Renal cortex interstitium (tissue), 15 donors: Measurements from ENCODE around the gene OPCML. TPM values are rescaled to one million over a fixed set of nuclear protein-coding genes. Genes with fewer than 3 reads are reported as not detected.
A peak's percentile ranks its signal among the peaks of the same experiment; 100 is the strongest.

Experiments
- DNase-seq, 11 donors: peaks; one replicate each; pipeline ENCODE4 v3.0.0-alpha.2; 2013; ENCODE audit warnings: low read depth in 9 of 11, low spot score in 4 of 11; ENCODE audit errors: extremely low read depth in 1 of 11
- long read RNA-seq, 16 experiments: transcript quantifications; one replicate each; lab custom pipeline, GENCODE V29; 2026
- polyA plus RNA-seq, 3 donors: library from polyadenylated mRNA; unstranded; fragments of 120-200 nt; gene quantifications; one replicate each; pipeline ENCODE4 v1.2.1, GENCODE V29; 2013; ENCODE audit not compliant: insufficient read length in 3 of 3

The OPCML gene
- polyA plus RNA-seq: 10 to 100 TPM; 13.2 to 15.8 (median 15.2) TPM
- long read RNA-seq, donor 1: 0 reads
- long read RNA-seq, donor 2: 0 reads
- long read RNA-seq, donor 3: 0 reads
- long read RNA-seq, donor 4: 0 reads
- long read RNA-seq, donor 5: 0 reads
- long read RNA-seq, donor 6: 0 reads
- long read RNA-seq, donor 7: 0 reads
- long read RNA-seq, donor 8, partial matches to known transcripts: 5 of 5 reads
- long read RNA-seq, donor 8, other reads (novel, unspliced or antisense): 0 of 5 reads
- long read RNA-seq, donor 9: 0 reads
- long read RNA-seq, donor 10: 0 reads
- long read RNA-seq, donor 11: 0 reads
- long read RNA-seq, donor 12: 0 reads
- long read RNA-seq, donor 13: 0 reads
- long read RNA-seq, donor 14: 0 reads
- long read RNA-seq, donor 15: 0 reads
- long read RNA-seq, donor 16: 0 reads

DNA sequence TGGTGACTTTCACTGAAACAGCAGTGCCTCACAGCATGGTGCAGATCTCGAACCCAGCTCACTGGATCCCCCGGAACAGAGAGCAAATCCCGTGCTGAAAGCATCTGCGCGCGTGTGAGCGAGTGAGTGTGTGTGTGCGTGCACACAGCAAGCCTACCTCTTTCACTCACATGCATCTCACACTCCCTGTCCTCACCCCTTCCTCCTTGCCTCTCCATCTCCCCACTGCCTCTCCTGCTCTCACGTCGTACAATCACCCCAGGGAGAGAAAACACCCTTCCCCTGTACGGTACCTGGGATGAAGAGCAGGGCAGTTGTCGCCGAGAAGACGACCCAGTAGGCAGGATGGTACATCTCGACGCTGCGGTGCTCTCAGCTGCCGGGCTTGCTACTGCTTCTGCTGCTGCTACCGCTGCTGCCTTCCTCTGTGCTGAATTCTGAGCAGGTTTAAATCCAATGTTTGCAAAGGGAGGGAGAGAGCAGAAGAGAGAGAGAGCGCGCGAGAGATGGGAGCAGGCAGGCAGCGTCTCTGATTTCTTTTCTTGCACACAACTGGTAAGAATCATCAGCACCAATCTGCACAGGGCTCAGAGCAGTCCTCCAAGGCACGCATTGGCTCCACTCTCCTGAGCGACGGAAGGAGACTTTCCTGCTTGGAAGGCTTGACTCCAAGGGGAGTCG, at the start of gene OPCML:
TSS of gene OPCML (minus strand) at position 531 of the 681 bp plus-strand sequence.
- no peak for DNase-seq

DNA sequence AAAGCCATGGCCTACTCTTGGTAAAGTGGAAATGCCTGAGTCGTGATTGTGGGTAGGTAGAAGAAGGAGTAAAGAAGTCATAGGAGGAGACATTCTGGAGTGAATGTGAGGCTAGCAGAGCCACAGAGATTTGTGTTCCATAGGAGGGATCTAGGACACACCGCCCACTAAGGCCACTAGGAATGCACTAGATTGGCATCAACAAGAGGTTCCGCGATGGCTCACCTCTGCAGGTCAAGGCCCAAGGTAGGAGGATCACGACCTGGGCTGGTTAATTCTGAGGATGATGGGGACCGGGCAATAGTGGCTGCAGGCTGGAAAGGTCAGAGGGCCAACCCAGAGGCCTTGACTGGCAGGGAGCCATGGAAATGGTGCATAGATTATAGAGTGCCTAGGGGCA, 48.8 kb upstream of the OPCML start:
- no peak for DNase-seq

DNA sequence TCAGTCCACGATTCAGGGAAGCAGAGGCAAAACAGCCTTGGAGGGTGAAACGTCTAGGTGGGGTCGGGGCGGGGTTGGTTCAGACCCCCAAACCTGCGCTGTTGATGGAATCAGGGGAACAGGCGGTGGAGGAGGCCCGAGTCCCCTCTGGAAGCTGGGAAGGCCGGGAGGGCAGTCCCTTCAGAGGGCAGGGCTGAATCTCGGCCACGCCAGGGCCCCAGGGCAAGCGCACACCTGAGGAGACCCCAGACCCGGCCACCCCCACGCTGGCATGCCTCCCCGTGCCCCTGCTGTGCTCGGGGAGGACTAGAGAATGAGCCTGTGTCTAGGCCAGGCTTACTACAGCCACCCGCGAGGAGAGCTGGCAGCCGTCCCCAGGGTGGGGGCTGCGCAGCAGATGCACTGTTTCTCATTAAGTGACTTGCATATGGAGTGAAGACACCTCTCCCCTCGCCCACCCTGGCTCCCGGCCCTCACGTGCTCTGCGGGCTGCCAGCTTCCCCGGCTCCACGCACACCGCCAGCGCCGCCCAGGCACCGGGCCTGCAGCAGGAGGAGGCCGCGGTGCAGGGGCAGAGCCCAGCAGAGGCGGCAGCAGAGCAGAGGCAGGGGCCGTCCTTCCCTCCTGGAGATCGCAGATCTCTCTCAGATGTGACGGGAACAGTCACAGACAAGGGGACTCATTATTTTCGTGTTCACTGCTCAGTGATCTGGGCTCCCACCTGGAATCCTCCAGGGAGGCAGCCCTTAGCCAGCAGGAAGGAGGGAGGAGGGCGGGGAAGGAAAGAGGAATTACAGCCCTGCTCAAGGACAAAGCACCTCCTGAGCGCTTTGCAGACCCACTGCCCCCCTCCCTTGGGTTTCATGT, 47.1 kb upstream of the OPCML start:
- peak in 7 of 11 donors; percentile 12 to 31 (median 20) for DNase-seq

DNA sequence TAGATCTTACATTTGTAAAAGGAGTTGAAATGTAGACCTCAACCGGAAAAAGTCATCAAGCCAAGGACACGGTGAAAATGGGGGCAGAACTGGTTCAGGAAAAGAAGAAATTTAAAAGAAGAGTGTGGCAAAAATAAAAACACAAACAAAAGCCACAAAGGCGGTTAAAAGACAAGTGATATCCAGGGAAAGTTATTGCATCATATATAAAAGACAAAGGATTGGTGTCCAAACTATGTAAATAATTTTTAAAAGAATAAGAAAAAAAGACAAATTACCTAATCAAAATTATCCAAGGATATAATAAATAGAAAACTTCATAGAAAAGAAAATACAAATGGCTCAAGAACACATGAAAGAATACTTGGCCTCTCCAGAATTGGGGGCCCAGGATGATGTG, 45.1 kb upstream of the OPCML start:
- no peak for DNase-seq

DNA sequence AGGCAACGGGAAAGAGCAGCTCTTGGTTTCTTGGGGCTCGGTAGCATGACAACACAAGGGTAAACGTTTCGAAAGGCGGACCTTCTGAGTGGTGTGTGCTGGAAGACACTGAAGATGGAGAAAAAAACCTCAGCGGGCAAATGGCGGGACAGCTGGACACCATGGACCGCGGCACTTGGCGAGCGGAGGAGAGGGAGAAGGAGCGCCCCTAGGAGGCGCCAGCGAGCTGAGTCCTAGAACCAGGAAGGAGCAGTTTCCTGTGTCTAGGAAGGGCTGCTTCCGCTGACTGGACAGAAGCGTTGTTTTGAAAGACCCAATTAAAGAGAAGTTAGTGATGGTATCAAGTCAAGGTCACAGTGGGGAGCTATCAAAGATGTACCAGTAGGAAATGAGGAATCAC, 44.0 kb upstream of the OPCML start:
- DNase-seq: no peak

DNA sequence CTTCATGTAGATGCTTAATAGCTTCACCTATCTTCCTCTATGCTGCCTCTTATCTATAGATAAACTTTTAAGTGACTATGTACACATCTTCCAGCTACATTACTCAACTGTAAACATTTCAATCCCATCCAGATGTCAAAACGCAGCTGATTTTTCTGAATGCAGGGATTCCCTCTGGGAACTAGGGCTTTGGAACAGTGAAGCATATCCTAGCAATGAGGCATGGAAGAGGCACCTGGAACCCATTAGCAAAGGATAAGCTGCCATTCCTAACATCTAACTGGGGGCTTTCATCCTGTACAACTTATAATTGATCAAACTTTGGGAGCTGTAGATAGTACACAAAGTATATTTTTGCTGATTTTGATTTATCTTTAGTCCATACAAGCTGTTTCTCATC, 40.8 kb upstream of the OPCML start:
- DNase-seq: no peak

DNA sequence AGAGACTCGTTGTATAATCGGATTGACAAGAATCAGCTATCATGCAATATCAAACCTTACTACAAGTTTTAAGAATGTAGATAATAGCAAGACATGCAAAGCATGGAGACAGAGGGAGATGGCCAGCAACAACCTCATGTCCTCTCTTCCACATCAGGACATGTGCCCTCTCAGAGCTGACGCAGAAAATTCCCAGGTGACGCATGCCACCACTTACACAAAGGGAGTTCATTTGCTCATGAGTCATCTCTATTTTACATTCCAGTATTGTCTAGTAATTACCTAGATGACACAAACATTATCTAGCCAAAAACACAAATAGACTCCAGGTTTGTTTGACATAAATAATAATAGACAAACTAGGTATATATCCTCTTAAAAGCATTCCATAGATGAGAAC, 38.1 kb upstream of the OPCML start:
- DNase-seq: no peak

DNA sequence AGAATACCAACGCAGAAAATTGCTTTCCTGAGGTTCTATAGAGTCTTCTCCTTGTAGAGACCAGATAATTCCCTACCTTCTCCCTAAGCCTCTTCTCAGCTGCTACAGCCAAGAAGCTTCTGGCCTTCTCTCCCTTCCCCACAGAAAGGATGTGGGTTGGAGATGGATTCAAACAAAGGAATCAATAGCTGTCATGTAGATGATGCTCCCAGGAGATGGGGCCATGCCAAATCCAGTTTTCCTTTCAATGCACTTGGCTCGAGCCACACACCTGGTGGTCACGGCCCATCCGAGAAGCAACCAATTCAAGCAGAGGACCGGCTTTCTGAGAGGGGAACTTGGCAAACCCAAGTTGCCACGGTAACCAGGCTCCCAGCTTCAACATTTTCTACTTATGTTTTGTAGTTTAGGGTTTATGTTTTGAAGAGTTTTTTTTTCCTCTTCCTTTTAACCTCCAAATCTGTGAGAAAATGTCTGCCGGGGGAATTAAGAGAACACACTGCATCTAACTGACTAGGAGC, 31.3 kb upstream of the OPCML start:
- DNase-seq: no peak

DNA sequence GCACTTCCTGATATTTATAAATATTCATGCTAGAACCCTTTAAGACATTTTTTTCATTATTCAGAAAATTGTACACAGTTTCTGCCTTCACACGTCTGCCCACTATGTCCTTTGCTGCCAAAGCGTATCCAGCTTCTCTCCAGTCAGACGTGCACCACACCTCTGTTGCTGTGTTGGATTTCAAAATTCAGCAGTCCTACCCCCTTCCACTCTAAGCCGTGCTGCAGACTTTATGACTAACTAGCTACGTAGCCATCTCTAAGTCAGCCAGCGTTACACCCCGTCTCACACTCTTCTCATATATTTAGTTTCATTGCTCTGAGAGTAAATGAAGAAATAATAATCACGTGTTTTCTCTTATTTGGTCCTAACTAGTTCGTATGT, 28.2 kb upstream of the OPCML start:
- no peak for DNase-seq

DNA sequence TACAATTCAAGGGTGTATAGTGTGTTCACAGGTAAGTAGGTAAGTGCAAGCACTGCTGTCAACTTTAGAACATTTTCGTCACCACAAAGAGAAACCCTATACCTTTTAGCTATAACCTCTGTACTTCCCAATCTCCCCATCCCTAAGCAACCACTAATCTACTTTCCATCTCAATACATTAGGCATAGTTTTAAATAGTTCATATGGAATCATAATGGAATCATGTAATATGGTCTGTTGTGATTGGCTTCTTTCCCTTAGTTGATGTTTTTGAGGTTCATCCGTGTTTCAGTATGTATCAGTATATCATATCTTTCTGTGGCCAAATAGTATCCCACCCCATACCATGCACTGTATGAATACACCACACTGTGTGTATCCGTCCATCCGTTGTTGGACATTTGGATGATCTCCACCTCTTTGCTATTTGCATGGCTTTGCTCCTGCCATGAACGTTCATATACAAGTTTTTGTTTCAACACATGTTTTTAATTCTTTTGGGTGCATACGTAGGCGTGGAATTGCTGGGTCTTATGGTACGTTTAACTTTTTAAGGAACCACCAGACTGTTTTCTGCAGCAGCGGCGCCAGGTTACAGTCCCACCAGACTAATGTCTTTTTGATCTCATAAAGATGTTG, 27.7 kb upstream of the OPCML start:
- no peak for DNase-seq

DNA sequence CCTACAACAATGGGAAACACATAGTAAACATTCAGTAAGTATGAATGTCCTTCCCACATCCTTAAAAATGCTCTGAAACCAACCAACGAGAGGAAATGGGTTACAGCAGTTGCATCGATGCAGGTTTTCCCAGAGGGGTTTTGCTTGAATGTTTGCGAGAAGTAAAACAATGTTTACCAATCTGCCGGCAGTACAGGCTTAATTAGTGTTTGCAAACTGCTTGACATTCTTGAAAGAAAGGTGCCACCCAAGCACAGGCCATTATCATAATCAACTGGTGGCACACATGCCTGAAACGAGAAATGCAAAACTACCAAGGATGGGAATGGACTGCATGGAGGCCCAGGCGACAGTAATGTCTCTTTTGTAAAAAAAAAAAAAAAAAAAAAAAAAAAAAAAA, 27.1 kb upstream of the OPCML start:
- no peak for DNase-seq

DNA sequence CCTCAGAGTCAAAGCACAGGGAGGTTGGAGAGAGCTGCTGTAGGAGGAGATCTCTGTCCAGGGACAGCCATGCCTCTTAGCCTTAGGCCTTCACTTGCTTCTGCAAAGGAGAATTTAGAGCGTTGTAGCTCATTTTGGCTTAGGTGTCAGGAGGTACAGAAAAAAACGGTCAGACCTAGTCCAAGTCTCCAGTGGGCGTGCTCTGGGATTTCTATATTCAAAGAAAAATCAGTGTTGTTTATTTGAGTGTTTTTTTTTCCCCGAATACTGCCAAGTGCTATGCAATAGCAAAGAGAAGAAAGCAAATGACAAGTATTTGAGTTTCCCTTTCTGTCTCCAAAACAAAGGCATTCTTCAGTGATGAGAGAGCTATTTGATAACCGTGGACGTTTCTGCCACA, 22.7 kb upstream of the OPCML start:
- no peak for DNase-seq

DNA sequence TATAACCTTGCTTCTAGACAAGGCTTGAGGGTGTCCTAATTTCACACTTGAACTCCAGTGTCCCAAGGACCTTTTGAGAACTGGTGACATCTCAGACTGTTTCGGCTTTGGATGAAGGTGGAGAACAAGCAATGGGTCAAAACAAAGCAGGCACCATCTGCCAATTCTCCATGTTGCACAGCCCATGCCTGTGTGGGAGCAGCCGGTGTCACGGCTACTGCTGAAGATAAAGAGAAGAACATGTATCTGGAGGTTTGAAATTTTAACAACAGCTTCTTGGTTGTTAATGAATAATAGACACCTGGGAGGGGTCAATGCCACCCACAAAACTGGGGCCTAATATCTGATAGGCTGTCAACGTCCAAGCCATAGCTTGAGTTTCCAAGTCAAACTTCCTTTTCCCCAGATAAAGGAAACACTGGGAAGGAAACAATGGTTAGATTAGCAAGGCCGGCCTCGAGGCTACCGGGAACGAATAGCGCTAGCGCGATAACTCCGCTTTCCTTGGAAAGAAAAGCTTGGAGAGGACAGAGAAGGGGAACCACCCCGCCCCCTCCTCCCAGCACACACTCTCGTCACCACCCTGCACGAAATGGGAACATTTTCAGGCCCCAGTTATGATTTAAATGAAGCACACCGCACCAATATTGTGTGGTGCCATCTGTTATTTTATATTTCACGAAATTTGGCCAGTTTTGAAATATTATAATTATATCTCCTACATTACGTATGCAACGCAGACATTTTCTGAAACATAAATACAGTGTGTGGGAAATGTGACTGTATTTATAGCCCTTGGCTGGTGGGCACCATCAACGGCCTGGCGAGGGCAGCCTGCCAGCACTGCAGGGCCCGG, 21.8 kb upstream of the OPCML start:
- no peak for DNase-seq

DNA sequence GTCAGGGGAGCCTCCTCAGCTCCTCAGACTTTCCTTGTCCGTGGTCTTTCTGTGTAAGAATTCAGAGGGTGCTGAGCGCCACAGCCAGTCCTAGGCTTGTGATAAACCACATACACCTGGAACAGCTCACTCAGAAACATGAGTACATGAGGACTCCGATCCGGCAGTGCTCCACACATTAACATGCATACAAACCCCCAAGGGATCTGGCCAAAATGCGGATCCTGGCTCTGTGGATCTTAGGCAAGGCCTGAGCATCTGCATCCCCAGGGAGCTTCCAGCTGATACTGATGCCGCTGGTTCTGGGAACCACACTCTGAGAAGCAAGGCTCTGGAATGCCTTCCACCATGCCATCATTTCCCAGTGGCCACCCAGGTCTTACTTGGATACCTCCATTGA, 20.6 kb upstream of the OPCML start:
- DNase-seq: no peak

DNA sequence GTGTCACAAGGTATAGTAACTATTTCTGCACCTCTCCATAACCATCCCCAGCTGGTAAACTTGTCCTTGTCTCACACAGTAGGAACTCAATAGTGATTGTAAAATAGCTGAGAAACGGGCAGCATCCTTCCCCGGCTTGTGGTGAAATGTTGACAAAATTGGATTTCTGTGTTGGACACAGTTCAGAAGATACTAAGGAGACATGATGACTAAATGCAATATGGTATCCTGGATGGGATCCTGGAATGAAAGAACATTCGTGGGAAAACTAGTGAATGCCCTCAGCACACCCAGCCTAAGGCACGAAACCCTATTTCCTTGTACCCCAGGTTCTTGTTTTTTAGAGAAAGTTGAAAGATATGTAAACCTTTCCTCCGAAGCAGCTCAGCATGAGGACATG, 18.8 kb upstream of the OPCML start:
- DNase-seq: no peak

DNA sequence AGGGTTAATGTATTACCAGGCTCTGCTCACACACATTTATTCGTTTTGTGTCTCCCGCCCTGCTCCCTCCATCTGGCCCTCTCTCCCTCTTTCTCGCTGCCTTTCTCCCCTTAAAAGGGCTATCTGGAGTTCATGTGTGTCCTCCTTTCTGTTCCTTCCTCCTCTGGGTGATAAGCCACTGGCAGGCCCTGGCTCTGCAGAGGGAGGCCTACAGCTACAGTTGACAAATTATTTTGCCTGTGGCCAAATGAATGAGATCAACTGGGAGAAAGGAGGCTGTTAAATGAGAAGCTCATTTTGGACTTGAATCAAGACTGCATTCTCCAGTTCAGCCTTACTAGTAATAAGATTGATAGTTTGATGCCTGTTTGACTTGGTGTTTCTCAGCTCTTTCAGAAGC, 17.5 kb upstream of the OPCML start:
- DNase-seq: peak in 1 of 11 donors; percentile 27

DNA sequence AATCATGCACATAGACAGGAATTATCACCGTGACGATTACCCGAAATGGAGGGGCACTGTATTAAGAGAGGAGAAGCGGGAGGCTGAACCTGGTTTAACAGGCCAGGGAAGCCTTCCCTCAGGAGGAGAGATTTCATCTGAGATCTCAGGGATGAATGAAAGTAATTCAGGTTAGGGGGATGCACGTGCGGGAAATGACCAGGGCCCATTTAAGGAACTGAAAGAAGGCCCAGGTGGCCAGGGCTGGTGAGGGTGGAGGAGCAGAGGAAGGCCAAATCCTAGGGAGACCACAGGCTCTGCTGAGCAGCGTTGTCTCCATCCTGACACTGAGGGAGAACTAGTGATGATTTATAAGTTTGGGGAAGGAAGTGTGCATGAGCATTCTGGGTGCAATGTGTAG, 16.3 kb upstream of the OPCML start:
- DNase-seq: no peak

DNA sequence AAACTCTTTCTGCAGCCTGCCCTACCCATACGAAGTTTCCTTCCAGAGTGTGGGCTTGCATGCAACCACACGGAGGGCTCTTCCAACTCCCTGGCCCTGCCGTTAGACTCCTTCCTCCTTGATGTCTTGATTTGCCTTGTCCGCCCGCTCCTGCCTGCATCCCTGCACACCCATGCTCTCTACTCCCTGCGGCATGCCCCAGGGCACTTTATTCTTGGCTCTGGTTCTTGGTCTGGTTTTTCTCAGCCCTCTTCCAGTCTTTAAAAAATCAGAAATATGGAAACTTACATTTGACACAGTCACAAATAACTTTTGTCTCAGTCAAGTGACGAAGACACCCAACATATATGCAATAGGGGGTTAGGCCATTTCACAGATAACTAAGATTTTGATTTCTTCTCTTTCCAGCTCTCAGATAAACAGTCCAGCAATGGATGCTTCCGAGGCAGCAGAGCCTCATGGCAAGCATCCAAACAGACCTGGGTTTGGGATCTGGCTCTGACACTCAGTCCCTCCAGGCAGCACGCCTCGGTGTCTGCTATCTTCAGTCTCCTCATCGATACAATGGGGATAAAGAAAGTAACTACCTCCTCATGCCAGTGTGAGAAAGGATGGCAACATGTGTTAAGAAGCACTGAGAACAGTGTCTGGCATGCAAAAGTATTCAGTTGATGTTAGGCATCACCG, 15.7 kb upstream of the OPCML start:
- no peak for DNase-seq
